NOMO-1 treated with dmso at 0.1 percent for 144 hours (cell line): ENCODE data around the gene FBLN5.

Source experiments
- DNase-seq: peaks from one replicate; lab custom pipeline; 2025; ENCODE audit not compliant: unreplicated experiment; lab: John Stamatoyannopoulos, UW

Gene FBLN5

GRCh38 chr14:91834571-91834970, 112.9 kb downstream of the FBLN5 start:
- no peak for DNase-seq

- no peak for DNase-seq
These were observed 116.2 kb downstream of the FBLN5 start for GRCh38 chr14:91831337-91831736.

DNA sequence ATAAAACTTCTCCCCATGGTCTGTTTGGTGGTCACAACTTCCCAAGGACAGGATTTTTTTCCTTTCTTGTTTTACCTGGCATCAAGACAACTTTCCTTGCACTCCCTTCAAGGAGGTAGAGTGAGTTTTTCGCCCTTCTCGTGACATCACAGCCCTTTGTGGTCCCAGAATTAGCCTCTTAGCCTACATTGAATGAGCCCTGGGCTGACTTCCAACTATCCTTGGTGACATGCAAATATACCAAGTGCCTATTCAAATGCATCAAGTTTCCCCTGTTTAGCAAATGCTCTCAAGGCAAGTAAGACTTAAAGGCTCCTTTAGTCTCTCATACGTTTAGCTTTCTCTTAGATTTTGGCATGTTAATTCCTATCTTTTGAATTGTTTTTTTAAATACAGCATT, 116.7 kb downstream of the FBLN5 start:
- no peak for DNase-seq

DNA sequence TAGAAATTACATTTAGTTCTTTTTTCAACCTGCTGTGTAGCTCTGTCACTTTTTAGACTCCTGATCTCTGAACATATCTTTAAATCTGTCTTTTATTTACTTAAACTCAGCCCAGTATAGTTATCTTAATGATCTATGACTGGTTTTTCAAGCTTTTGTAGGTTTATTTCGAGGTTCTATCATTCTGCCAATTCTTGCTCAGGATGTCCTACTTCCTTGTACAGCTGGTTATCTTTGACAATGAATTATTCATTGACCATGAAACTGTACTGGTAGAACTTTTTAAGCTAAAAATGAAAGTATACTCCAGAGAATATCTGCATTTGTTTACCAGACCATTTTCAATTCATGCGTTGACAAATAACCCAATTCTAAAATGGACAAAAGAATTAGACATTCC, 118.0 kb downstream of the FBLN5 start:
- DNase-seq = no peak

DNA sequence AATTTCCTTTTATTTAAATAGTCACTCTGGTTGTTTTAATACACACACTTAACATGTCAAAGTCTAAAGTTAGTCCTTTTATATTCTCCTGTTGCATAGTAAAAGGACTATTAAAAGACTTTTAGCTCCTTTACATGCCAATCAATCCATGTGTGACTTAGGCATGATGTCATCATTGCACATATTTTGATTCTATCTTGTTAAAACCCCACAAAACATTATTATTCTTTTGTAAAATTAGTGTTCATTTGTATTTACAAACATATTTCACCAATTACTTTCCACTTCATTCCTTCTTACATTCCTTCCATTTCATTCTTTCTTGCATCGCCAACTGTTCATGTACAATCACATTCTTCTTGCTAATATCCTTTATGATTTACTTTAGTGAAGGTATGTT, 119.7 kb downstream of the FBLN5 start:
- DNase-seq = no peak
